Trophoblast cell (in vitro differentiated cells and primary cell): ENCODE measurements around the gene FAM174B.

ENCODE experiments used
- DNase-seq, 2 donors: peaks; one replicate each; pipeline ENCODE4 v3.0.0-alpha.2; 2016
- H2AFZ ChIP-seq: 2 replicates; pipeline ENCODE4 v1.6.1; 2013; ENCODE audit warnings: low read length, moderate library complexity, mild to moderate bottlenecking; ENCODE audit not compliant: insufficient read depth, poor library complexity
- H2AK5ac ChIP-seq: 2 replicates; pipeline ENCODE4 v1.6.1; 2013; ENCODE audit warnings: mild to moderate bottlenecking, low read length
- H2BK120ac ChIP-seq: 2 replicates; pipeline ENCODE4 v1.6.1; 2013; ENCODE audit warnings: low read length, mild to moderate bottlenecking, moderate library complexity; ENCODE audit not compliant: insufficient read depth, poor library complexity
- H2BK12ac ChIP-seq: 2 replicates; pipeline ENCODE4 v1.6.1; 2013; ENCODE audit warnings: mild to moderate bottlenecking, low read length, moderate library complexity
- H2BK5ac ChIP-seq: 2 replicates; pipeline ENCODE4 v1.6.1; 2013; ENCODE audit warnings: low read length, low read depth, moderate library complexity, mild to moderate bottlenecking; ENCODE audit not compliant: poor library complexity
- H3K14ac ChIP-seq: 2 replicates; pipeline ENCODE4 v1.6.1; 2013; ENCODE audit warnings: mild to moderate bottlenecking, low read length
- H3K18ac ChIP-seq: 2 replicates; pipeline ENCODE4 v1.6.1; 2013; ENCODE audit warnings: mild to moderate bottlenecking, low read length
- H3K23ac ChIP-seq: 2 replicates; pipeline ENCODE4 v1.6.1; 2013; ENCODE audit warnings: low read length
- H3K27ac ChIP-seq: 2 replicates; pipeline ENCODE4 v1.5.1; 2013; ENCODE audit warnings: low read depth, mild to moderate bottlenecking, inconsistent platforms, low read length, moderate library complexity
- H3K27me3 ChIP-seq: 2 replicates; pipeline ENCODE4 v1.6.1; 2013; ENCODE audit warnings: inconsistent platforms, mild to moderate bottlenecking, low read length, moderate library complexity; ENCODE audit not compliant: insufficient read depth
- H3K36me3 ChIP-seq, 2 experiments: 1 replicate in 1 of 2; 2 replicates in 1 of 2; pipeline ENCODE4 v1.6.1; 2013; ENCODE audit warnings: low read length in 2 of 2, mild to moderate bottlenecking in 2 of 2, moderate library complexity in 1 of 2; ENCODE audit not compliant: insufficient read depth in 2 of 2, control insufficient read depth in 1 of 2
- H3K4ac ChIP-seq: 2 replicates; pipeline ENCODE4 v1.6.1; 2013; ENCODE audit warnings: low read depth, mild to moderate bottlenecking, low read length, moderate library complexity
- H3K4me1 ChIP-seq, 2 experiments: 1 replicate in 1 of 2; 2 replicates in 1 of 2; pipeline ENCODE4 v1.6.1; 2013; ENCODE audit warnings: low read length in 2 of 2, mild to moderate bottlenecking in 2 of 2, moderate library complexity in 1 of 2; ENCODE audit not compliant: insufficient read depth in 2 of 2, control insufficient read depth in 1 of 2
- H3K4me2 ChIP-seq: 2 replicates; pipeline ENCODE4 v1.6.1; 2013; ENCODE audit warnings: inconsistent platforms, mild to moderate bottlenecking, low read length, moderate library complexity
- H3K4me3 ChIP-seq: 2 replicates; pipeline ENCODE4 v1.5.1; 2013; ENCODE audit warnings: mild to moderate bottlenecking, low read depth, low read length, inconsistent platforms
- H3K79me1 ChIP-seq: one replicate; pipeline ENCODE4 v1.6.1; 2013; ENCODE audit warnings: low read length
- H3K79me2 ChIP-seq: 2 replicates; pipeline ENCODE4 v1.6.1; 2013; ENCODE audit warnings: low read length, mild to moderate bottlenecking; ENCODE audit not compliant: control insufficient read depth, insufficient read depth, poor library complexity
- H3K9ac ChIP-seq: 2 replicates; pipeline ENCODE4 v1.6.1; 2013; ENCODE audit warnings: mild to moderate bottlenecking, low read length
- H3K9me3 ChIP-seq: 2 replicates; pipeline ENCODE4 v1.6.1; 2013; ENCODE audit warnings: low read depth, mild to moderate bottlenecking, control low read depth, inconsistent platforms, low read length; ENCODE audit not compliant: insufficient read depth
- H4K12ac ChIP-seq: 2 replicates; pipeline ENCODE4 v1.6.1; 2013; ENCODE audit warnings: low read depth, mild to moderate bottlenecking, low read length, moderate library complexity
- H4K8ac ChIP-seq: 2 replicates; pipeline ENCODE4 v1.6.1; 2013; ENCODE audit warnings: low read depth, mild to moderate bottlenecking, low read length, moderate library complexity
- H4K91ac ChIP-seq: one replicate; pipeline ENCODE4 v1.6.1; 2013; ENCODE audit warnings: low read depth, mild to moderate bottlenecking, low read length, moderate library complexity
- WGBS: extraction: QIAGEN DNeasy Blood & Tissue Kit; methylation state at CpG from one replicate; pipeline ENCODE4 v1.1.7; 2013; ENCODE audit warnings: missing lambda C conversion rate; ENCODE audit not compliant: insufficient read length, insufficient coverage; ENCODE audit errors: extremely low coverage; 5-methylcytosine and 5-hydroxymethylcytosine counted together

Gene FAM174B

GRCh38 chr15:92603278-92603677 lies 52.3 kb downstream of the FAM174B start:
- H3K4me1 ChIP-seq: no peaks in the 10 kb centered on the region
- H3K14ac ChIP-seq: no peak overlapping the region
- WGBS: no CpG with 5 or more reads among the region's 5 CpGs
- no peaks in the 10 kb centered on the region for H3K27me3 ChIP-seq
- no peak overlapping the region for H4K12ac ChIP-seq
- H2AK5ac ChIP-seq: no peak overlapping the region
- no peak overlapping the region for H2BK120ac ChIP-seq
- H3K23ac ChIP-seq: no peak overlapping the region
- no peak overlapping the region for H3K4me3 ChIP-seq
- H3K9ac ChIP-seq: no peak overlapping the region
- no peak overlapping the region for H3K27ac ChIP-seq
- no peak overlapping the region for H3K4me2 ChIP-seq
- H3K9me3 ChIP-seq: peaks cover 4% of the 10 kb centered on the region
- no peak overlapping the region for H4K91ac ChIP-seq
- no peak overlapping the region for H3K4ac ChIP-seq
- no peak overlapping the region for H2AFZ ChIP-seq
- H4K8ac ChIP-seq: no peak overlapping the region
- no peaks in the 10 kb centered on the region for H3K36me3 ChIP-seq
- no peak overlapping the region for H2BK12ac ChIP-seq
- DNase-seq: peak; percentile 52 to 85
- no peaks in the 10 kb centered on the region for H3K79me2 ChIP-seq
- no peaks in the 10 kb centered on the region for H3K79me1 ChIP-seq
- no peak overlapping the region for H2BK5ac ChIP-seq
- no peak overlapping the region for H3K18ac ChIP-seq

GRCh38 chr15:92602267-92602593 lies 53.3 kb downstream of the FAM174B start:
- Histone ChIP-seq H3K79me1 (no peaks in the 10 kb centered on the region), H3K9ac (no peak overlapping the region), H3K4me2 (no peak overlapping the region), H3K27me3 (no peaks in the 10 kb centered on the region), H3K36me3 (no peaks in the 10 kb centered on the region), H2BK5ac (no peak overlapping the region), H4K8ac (no peak overlapping the region), H3K4ac (no peak overlapping the region), H3K9me3 (peaks cover 4% of the 10 kb centered on the region), H3K14ac (no peak overlapping the region), H2AFZ (no peak overlapping the region), H3K18ac (no peak overlapping the region), H2BK12ac (no peak overlapping the region), H2BK120ac (no peak overlapping the region), H3K4me1 (no peaks in the 10 kb centered on the region), H3K4me3 (no peak overlapping the region), H4K12ac (no peak overlapping the region), H2AK5ac (no peak overlapping the region), H3K23ac (no peak overlapping the region), H3K79me2 (no peaks in the 10 kb centered on the region), H4K91ac (no peak overlapping the region), H3K27ac (no peak overlapping the region)
- DNase-seq: peak in 1 of 2 donors; percentile 8
- no CpG with 5 or more reads among the region's 2 CpGs for WGBS

DNA sequence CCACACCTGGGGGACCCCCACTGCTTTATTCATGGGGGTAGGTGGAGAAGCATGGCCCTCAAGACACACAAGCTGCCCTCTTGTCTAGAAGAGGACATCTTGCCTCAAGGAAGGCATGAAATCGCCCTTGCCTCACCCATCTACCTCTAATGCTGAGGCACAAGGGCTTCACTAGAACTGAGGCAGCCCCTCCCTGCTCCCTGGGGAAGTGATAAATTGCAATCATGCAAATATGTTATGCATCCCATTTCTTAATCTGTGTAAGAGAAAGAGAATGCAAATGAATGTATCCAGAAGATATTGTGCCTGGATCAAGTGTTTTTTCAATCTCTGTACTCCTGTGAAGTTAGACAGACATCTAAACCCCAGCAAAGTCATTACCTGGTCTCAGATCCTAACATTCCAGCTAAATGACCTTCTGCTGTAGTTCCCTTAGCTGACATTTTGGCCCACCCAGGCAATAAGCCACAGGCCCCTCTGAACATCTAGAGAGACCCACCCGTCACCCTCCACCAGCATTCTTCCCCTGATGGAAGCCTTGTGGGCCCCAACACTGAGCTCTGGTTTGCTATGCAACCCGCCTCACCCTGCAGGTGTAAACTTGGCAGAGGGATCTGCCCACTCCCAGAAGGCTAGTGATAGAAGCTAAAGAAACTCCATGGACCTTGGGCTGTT lies 53.8 kb downstream of the FAM174B start:
- Histone ChIP-seq H2BK5ac (no peak overlapping the region), H2AFZ (no peak overlapping the region), H3K4me1 (no peaks in the 10 kb centered on the region), H4K91ac (no peak overlapping the region), H3K23ac (no peak overlapping the region), H2BK12ac (no peak overlapping the region), H4K8ac (no peak overlapping the region), H3K9me3 (peaks cover 4% of the 10 kb centered on the region), H3K27ac (no peak overlapping the region), H3K4ac (no peak overlapping the region), H3K4me3 (no peak overlapping the region), H3K4me2 (no peak overlapping the region), H3K18ac (no peak overlapping the region), H2BK120ac (no peak overlapping the region), H3K9ac (no peak overlapping the region), H3K14ac (no peak overlapping the region), H3K36me3 (no peaks in the 10 kb centered on the region), H2AK5ac (no peak overlapping the region), H3K79me1 (no peaks in the 10 kb centered on the region), H3K27me3 (no peaks in the 10 kb centered on the region), H3K79me2 (no peaks in the 10 kb centered on the region), H4K12ac (no peak overlapping the region)
- DNase-seq: no peak
- WGBS: no CpG with 5 or more reads among the region's 3 CpGs

DNA sequence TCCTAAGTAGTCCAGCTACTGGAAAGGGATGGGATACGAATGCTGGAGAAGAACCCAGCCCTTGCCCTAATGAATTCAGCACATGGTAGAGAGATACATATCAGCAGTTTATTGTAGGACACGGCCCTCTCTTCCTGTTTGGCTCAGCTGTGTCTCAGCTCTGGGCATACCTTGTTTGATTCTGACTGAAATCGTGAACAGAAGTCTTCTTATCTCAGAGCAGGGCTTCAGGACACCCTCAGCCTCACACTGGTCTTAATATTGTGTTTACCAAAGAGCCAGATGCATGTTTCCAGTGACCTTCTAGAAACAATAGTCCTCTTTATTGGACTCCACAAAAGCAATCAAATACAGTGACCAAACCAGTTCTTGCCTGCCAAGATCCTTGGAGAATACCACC lies 54.7 kb downstream of the FAM174B start:
- Histone ChIP-seq H3K23ac (no peak overlapping the region), H2AK5ac (no peak overlapping the region), H3K4me3 (no peak overlapping the region), H3K9me3 (peaks cover 3% of the 10 kb centered on the region), H3K27me3 (no peaks in the 10 kb centered on the region), H3K4ac (no peak overlapping the region), H3K27ac (no peak overlapping the region), H3K9ac (no peak overlapping the region), H2AFZ (no peak overlapping the region), H4K8ac (no peak overlapping the region), H2BK12ac (no peak overlapping the region), H3K14ac (no peak overlapping the region), H3K79me1 (no peaks in the 10 kb centered on the region), H3K4me1 (no peaks in the 10 kb centered on the region), H2BK120ac (no peak overlapping the region), H3K18ac (no peak overlapping the region), H2BK5ac (no peak overlapping the region), H3K4me2 (no peak overlapping the region), H3K79me2 (no peaks in the 10 kb centered on the region), H4K91ac (no peak overlapping the region), H3K36me3 (no peaks in the 10 kb centered on the region), H4K12ac (no peak overlapping the region)
- no CpG with 5 or more reads among the region's 3 CpGs for WGBS
- no peak for DNase-seq
